Neuronal stem cell (in vitro differentiated cells): ENCODE measurements around the gene RASIP1.

ENCODE experiments used
- DNase-seq: peaks from one replicate; pipeline ENCODE4 v3.0.0-alpha.2; 2013; ENCODE audit warnings: low spot score
- H2AFZ ChIP-seq: one replicate; pipeline ENCODE4 v1.6.1; 2013; ENCODE audit warnings: mild to moderate bottlenecking, low read length, inconsistent platforms
- H2AK5ac ChIP-seq: 2 replicates; pipeline ENCODE4 v1.6.1; 2013; ENCODE audit warnings: low read depth, mild to moderate bottlenecking, inconsistent platforms, low read length, moderate library complexity, mixed read lengths
- H2BK120ac ChIP-seq: 2 replicates; pipeline ENCODE4 v1.6.1; 2013; ENCODE audit warnings: low read depth, mild to moderate bottlenecking, inconsistent platforms, low read length, moderate library complexity, mixed read lengths
- H2BK12ac ChIP-seq: one replicate; pipeline ENCODE4 v1.6.1; 2013; ENCODE audit warnings: low read length, inconsistent platforms
- H2BK15ac ChIP-seq: 2 replicates; pipeline ENCODE4 v1.6.1; 2013; ENCODE audit warnings: mild to moderate bottlenecking, low read length, inconsistent platforms, mixed read lengths
- H2BK5ac ChIP-seq: one replicate; pipeline ENCODE4 v1.6.1; 2013; ENCODE audit warnings: inconsistent platforms, mild to moderate bottlenecking, low read length, moderate library complexity
- H3K14ac ChIP-seq: one replicate; pipeline ENCODE4 v1.6.1; 2013; ENCODE audit warnings: low read length, inconsistent platforms
- H3K18ac ChIP-seq: 2 replicates; pipeline ENCODE4 v1.6.1; 2013; ENCODE audit warnings: low read length, inconsistent platforms
- H3K23ac ChIP-seq: 2 replicates; pipeline ENCODE4 v1.6.1; 2013; ENCODE audit warnings: low read depth, mild to moderate bottlenecking, mixed read lengths, low read length, inconsistent platforms; ENCODE audit not compliant: poor library complexity
- H3K27ac ChIP-seq: replicated peaks from 3 replicates; pipeline ENCODE4 v1.5.1; 2013; ENCODE audit warnings: low read length, inconsistent platforms
- H3K27me3 ChIP-seq, 3 experiments: 2 replicates each; pipeline ENCODE4 v1.6.1; 2013; ENCODE audit warnings: low read length in 3 of 3, mild to moderate bottlenecking in 2 of 3, inconsistent platforms in 1 of 3, low read depth in 1 of 3, mixed read lengths in 1 of 3, moderate library complexity in 1 of 3; ENCODE audit not compliant: control insufficient read depth in 3 of 3, insufficient read depth in 3 of 3
- H3K36me3 ChIP-seq, 2 donors: replicated peaks in 1 of 2; 2 replicates each; pipeline ENCODE4 v1.6.1; 2013; ENCODE audit warnings: low read length in 2 of 2; ENCODE audit not compliant: control insufficient read depth in 2 of 2, insufficient read depth in 2 of 2
- H3K4ac ChIP-seq: 2 replicates; pipeline ENCODE4 v1.6.1; 2013; ENCODE audit warnings: inconsistent platforms, mild to moderate bottlenecking, low read length, moderate library complexity
- H3K4me1 ChIP-seq, 2 donors: 1 replicate in 1 of 2; 2 replicates in 1 of 2; pipeline ENCODE4 v1.6.1; 2013; ENCODE audit warnings: low read length in 2 of 2, low read depth in 1 of 2; ENCODE audit not compliant: control insufficient read depth in 2 of 2, insufficient read depth in 1 of 2
- H3K4me2 ChIP-seq: one replicate; pipeline ENCODE4 v1.6.1; 2013; ENCODE audit warnings: mild to moderate bottlenecking, low read length, inconsistent platforms; ENCODE audit not compliant: insufficient read depth, poor library complexity, severe bottlenecking
- H3K4me3 ChIP-seq, 2 donors: 2 replicates each; pipeline ENCODE4 v1.5.1; 2013; ENCODE audit warnings: low read length in 2 of 2, mild to moderate bottlenecking in 2 of 2, inconsistent platforms in 1 of 2, moderate library complexity in 1 of 2
- H3K79me1 ChIP-seq: one replicate; pipeline ENCODE4 v1.6.1; 2013; ENCODE audit warnings: low read depth, mild to moderate bottlenecking, inconsistent platforms, low read length, moderate library complexity
- H3K9ac ChIP-seq: one replicate; pipeline ENCODE4 v1.6.1; 2013; ENCODE audit warnings: mild to moderate bottlenecking, low read depth, low read length, inconsistent platforms; ENCODE audit not compliant: poor library complexity
- H3K9me3 ChIP-seq, 2 donors: replicated peaks in 1 of 2; 2 replicates each; pipeline versions ENCODE3 to v1.6.1; 2013; ENCODE audit warnings: low read length in 2 of 2, mild to moderate bottlenecking in 2 of 2, inconsistent platforms in 1 of 2, low read depth in 1 of 2, mixed read lengths in 1 of 2, moderate library complexity in 1 of 2; ENCODE audit not compliant: control insufficient read depth in 2 of 2, insufficient read depth in 1 of 2
- H4K8ac ChIP-seq: one replicate; pipeline ENCODE4 v1.6.1; 2013; ENCODE audit warnings: low read depth, mild to moderate bottlenecking, inconsistent platforms, low read length, moderate library complexity
- H4K91ac ChIP-seq: one replicate; pipeline ENCODE4 v1.6.1; 2013; ENCODE audit warnings: low read length, low read depth, mild to moderate bottlenecking, inconsistent platforms; ENCODE audit not compliant: poor library complexity
- WGBS, 2 donors: extraction: QIAGEN DNeasy Blood & Tissue Kit; methylation state at CpG; one replicate each; pipeline ENCODE4 v1.1.7; 2013; ENCODE audit warnings: missing lambda C conversion rate in 2 of 2, mixed read lengths in 1 of 2; ENCODE audit not compliant: insufficient read length in 2 of 2, insufficient replicate concordance in 1 of 2; ENCODE audit errors: extremely low coverage in 2 of 2; 5-methylcytosine and 5-hydroxymethylcytosine counted together

RASIP1 gene

DNA sequence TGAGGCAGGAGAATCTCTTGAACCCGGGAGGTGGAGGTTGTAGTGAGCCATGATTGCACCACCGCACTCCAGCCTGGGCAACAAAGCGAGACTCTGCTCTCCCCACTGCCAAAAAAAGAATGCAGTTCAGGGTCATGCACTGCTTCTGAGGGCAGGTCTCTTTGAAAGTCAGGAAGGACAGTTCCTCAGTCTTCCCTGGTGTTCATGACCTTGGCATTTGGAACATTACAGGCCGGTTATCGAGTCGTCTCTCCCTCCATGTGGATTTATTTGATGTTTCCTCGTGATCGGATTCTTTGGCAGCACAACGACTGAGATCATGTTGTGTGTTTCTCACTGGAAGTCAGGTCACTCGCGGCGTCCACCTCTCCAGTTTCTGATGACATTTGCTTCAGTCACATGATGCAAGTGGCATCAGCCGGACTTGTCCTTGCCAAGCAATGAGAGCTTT lies 32.1 kb upstream of the RASIP1 start:
- H4K91ac ChIP-seq: no peak overlapping the region
- H2BK5ac ChIP-seq: no peak overlapping the region
- no peak overlapping the region for H3K14ac ChIP-seq
- no peak overlapping the region for H3K27ac ChIP-seq
- no peak overlapping the region for H2BK15ac ChIP-seq
- peaks cover 0 to 8% (median 0%) of the 10 kb centered on the region in 3 experiments for H3K27me3 ChIP-seq
- no peak overlapping the region for H3K9ac ChIP-seq
- H3K79me1 ChIP-seq: no peaks in the 10 kb centered on the region
- no peak overlapping the region for H3K4ac ChIP-seq
- no peak overlapping the region for H3K23ac ChIP-seq
- no peak overlapping the region for H3K4me3 ChIP-seq
- H2AFZ ChIP-seq: no peak overlapping the region
- H3K4me1 ChIP-seq: no peaks in the 10 kb centered on the region
- no peak overlapping the region for H4K8ac ChIP-seq
- H2AK5ac ChIP-seq: no peak overlapping the region
- H3K9me3 ChIP-seq: no peaks in the 10 kb centered on the region
- no peak overlapping the region for H3K18ac ChIP-seq
- H3K4me2 ChIP-seq: no peak overlapping the region
- WGBS, 2 donors: no CpG with 5 or more reads among the region's 13 CpGs
- H2BK120ac ChIP-seq: no peak overlapping the region
- H2BK12ac ChIP-seq: no peak overlapping the region
- no peak for DNase-seq
- no peaks in the 10 kb centered on the region for H3K36me3 ChIP-seq

DNA sequence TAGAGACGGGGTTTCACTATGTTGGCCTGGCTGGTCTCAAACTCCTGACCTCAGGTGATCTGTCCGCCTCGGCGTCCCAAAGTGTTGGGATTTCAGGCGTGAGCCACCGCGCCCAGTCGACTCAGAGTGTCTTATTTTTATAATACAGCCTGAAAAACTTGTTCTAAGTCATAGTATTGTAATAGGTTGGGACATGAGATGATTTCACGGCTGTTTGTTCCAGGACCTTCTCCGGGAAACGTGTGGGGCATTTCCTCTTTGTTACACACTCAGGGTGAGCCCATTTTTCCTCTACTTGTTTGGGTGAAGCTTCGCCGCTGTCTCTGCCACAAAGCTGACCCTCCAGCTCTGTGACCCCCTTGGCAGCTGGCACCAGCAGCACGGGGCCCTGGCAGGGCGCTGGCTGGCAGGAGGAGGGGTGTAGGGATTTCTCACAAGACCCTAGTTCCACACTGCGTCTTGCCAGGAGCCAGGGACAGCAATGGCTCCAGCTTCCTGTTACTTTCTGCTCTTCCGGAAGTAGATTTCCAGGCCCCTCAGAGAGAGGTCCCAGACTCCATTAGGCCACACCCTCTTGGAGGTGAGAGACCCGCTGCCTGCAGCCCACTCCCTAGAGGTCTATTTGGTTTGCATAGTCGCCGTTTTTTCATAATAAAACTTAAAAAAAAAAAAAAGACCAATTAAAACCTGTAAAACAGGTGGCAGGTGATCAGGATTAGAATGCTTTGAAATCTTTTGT lies 30.5 kb upstream of the RASIP1 start:
- H3K4me1 ChIP-seq: no peaks in the 10 kb centered on the region
- H3K9ac ChIP-seq: no peak overlapping the region
- no peak overlapping the region for H3K4me3 ChIP-seq
- no peak overlapping the region for H2BK5ac ChIP-seq
- H4K8ac ChIP-seq: no peak overlapping the region
- no peaks in the 10 kb centered on the region for H3K79me1 ChIP-seq
- no peak overlapping the region for H3K14ac ChIP-seq
- WGBS, 2 donors: no CpG with 5 or more reads among the region's 20 CpGs
- H2AK5ac ChIP-seq: no peak overlapping the region
- H2BK120ac ChIP-seq: no peak overlapping the region
- no peak for DNase-seq
- H4K91ac ChIP-seq: no peak overlapping the region
- H3K27me3 ChIP-seq: peaks cover 0 to 9% (median 0%) of the 10 kb centered on the region in 3 experiments
- no peaks in the 10 kb centered on the region for H3K9me3 ChIP-seq
- H2AFZ ChIP-seq: peak overlapping the region; percentile 61
- H3K4ac ChIP-seq: no peak overlapping the region
- no peak overlapping the region for H3K27ac ChIP-seq
- H3K23ac ChIP-seq: no peak overlapping the region
- no peaks in the 10 kb centered on the region for H3K36me3 ChIP-seq
- no peak overlapping the region for H2BK15ac ChIP-seq
- H2BK12ac ChIP-seq: no peak overlapping the region
- no peak overlapping the region for H3K4me2 ChIP-seq
- no peak overlapping the region for H3K18ac ChIP-seq

DNA sequence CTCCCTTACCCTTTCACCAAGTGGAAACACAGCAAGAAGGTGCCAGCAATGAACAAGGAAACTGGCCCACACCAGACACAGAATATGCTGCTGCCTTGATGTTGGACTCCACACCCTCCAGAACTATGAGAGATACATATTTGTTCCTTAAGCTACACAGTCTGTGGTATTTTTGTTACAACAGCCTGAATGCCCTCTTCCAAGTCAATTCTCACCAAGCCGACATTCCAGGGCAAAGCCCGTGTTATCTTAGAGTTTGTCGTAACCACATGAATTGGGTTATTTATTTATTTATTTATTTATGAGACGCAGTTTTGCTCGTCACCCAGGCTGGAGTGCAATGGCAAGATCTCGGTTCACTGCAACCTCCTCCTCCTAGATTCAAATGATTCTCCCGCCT lies 29.9 kb upstream of the RASIP1 start:
- no peak for DNase-seq
- H2BK12ac ChIP-seq: no peak overlapping the region
- no peak overlapping the region for H4K8ac ChIP-seq
- no peak overlapping the region for H2AK5ac ChIP-seq
- no peak overlapping the region for H2BK5ac ChIP-seq
- H3K27ac ChIP-seq: no peak overlapping the region
- no peak overlapping the region for H3K9ac ChIP-seq
- H3K36me3 ChIP-seq: no peaks in the 10 kb centered on the region
- no peak overlapping the region for H3K4me2 ChIP-seq
- WGBS, 2 donors: no CpG with 5 or more reads among the region's 7 CpGs
- H3K27me3 ChIP-seq: peaks cover 0 to 9% (median 0%) of the 10 kb centered on the region in 3 experiments
- H4K91ac ChIP-seq: no peak overlapping the region
- H3K4me1 ChIP-seq: no peaks in the 10 kb centered on the region
- H3K23ac ChIP-seq: no peak overlapping the region
- no peaks in the 10 kb centered on the region for H3K9me3 ChIP-seq
- no peak overlapping the region for H2BK120ac ChIP-seq
- no peak overlapping the region for H3K18ac ChIP-seq
- H2BK15ac ChIP-seq: no peak overlapping the region
- no peak overlapping the region for H3K4me3 ChIP-seq
- no peak overlapping the region for H2AFZ ChIP-seq
- H3K14ac ChIP-seq: no peak overlapping the region
- no peak overlapping the region for H3K4ac ChIP-seq
- H3K79me1 ChIP-seq: no peaks in the 10 kb centered on the region

DNA sequence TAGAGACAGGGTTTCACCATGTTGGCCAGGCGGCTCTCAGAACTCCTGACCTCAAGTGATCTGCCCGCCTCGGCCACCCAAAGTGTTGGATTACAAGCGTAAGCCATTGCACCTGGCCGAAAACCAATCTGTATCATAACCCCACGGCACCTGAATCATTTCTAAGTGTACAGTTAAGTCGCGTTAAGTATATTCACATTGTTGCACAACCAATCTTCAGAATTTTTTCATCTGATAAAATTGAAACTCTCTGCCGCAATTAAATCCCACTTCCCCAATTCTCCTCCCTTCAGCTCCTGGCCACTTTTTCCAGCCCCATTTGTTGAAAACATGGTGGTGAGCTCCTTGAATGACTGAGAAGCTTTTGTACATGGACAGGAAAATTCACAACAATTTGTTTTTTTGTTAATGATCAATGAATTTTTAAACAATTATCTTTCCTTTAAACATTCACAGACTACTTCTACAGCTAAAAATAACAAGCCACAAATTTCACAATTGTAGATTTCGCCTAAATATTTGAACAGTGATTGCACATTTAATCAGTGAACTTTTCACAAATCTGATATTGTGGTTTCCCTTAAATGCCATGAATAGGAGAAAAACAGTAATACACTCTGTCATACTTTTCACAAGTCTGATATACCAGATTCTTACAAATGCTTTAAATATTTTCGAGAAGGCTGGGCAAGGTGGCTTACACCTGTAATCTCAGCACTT lies 28.7 kb upstream of the RASIP1 start:
- Histone ChIP-seq H2BK15ac (no peak overlapping the region), H3K27me3 (peaks cover 0 to 13% (median 0%) of the 10 kb centered on the region in 3 experiments), H3K4me3 (no peak overlapping the region), H3K79me1 (no peaks in the 10 kb centered on the region), H3K4me2 (no peak overlapping the region), H3K4me1 (no peaks in the 10 kb centered on the region), H2BK120ac (no peak overlapping the region), H2BK12ac (no peak overlapping the region), H3K18ac (no peak overlapping the region), H2AK5ac (no peak overlapping the region), H3K9ac (no peak overlapping the region), H3K23ac (no peak overlapping the region), H3K36me3 (no peaks in the 10 kb centered on the region), H2BK5ac (no peak overlapping the region), H3K27ac (no peak overlapping the region), H4K91ac (no peak overlapping the region), H2AFZ (no peak overlapping the region), H4K8ac (no peak overlapping the region), H3K4ac (no peak overlapping the region), H3K9me3 (no peaks in the 10 kb centered on the region), H3K14ac (no peak overlapping the region)
- WGBS, 2 donors: no CpG with 5 or more reads among the region's 11 CpGs
- DNase-seq: no peak
